Measurements from ENCODE around the gene AGPAT2. TPM values are rescaled to one million over a fixed set of nuclear protein-coding genes. Genes with fewer than 3 reads are reported as not detected.
A peak's percentile ranks its signal among the peaks of the same experiment; 100 is the strongest.

The AGPAT2 gene
- total RNA-seq, 2 experiments from 2014 or later = 3.6 to 4.0 TPM

GRCh38 chr9:136631038-136632000 is 55.9 kb downstream of the AGPAT2 start:
- ATAC-seq (ENCODE audit: poor library complexity) (peak; percentile 88), DNase-seq (peak; percentile 74 to 91 (median 80))
- H3K4me1 Mint-ChIP-seq (ENCODE audit: low read depth) = no peaks in the 10 kb centered on the region
- peaks cover 27% of the 10 kb centered on the region for H3K4me1 ChIP-seq (ENCODE audit: insufficient read depth, low read length)
- ChIA-PET POLR2A (interaction anchor here (1.0 to 1.4 kb wide), 6 partner anchors 91 to 147 kb away, joined by 3 to 6 read pairs (median 6); no protein-coding TSS in a partner anchor), CTCF (interaction anchor here (0.6 to 1.4 kb wide), 9 partner anchors 13 to 147 kb away, joined by 3 to 9 read pairs (median 4); no protein-coding TSS in a partner anchor)
- H3K9me3 Mint-ChIP-seq = no peaks in the 10 kb centered on the region
- no peak overlapping the region for H3K27ac ChIP-seq (ENCODE audit: low read depth in 1 of 2, low read length in 2 of 2)
- H3K4me3 Mint-ChIP-seq = no peak overlapping the region
- intact Hi-C loops (cut with DNase I, micrococcal nuclease) = loop anchor here (1.0 kb wide), 1 partner anchor 143 kb away; no protein-coding TSS in a partner anchor
- no peaks in the 10 kb centered on the region for H3K36me3 ChIP-seq (ENCODE audit: insufficient read depth, low read length)
- no peaks in the 10 kb centered on the region for H3K27me3 ChIP-seq (ENCODE audit: control insufficient read depth in 1 of 2, insufficient read depth in 2 of 2, low read length in 2 of 2)
- peaks cover 3% of the 10 kb centered on the region for H3K27me3 Mint-ChIP-seq
- H3K4me3 ChIP-seq (ENCODE audit: low read length) = no peak overlapping the region
- H3K9me3 ChIP-seq (ENCODE audit: control insufficient read depth in 1 of 2, insufficient read depth in 1 of 2, low read length in 2 of 2) = peaks cover 0 to 6% of the 10 kb centered on the region in 2 experiments
- peak; percentile 76 for TF ChIP-seq CTCF (IDR thresholded peaks at IDR 0.05)
- H3K27ac Mint-ChIP-seq = no peak overlapping the region
- H3K36me3 Mint-ChIP-seq (ENCODE audit: low read depth) = no peaks in the 10 kb centered on the region

GRCh38 chr9:136630662-136630992 is 56.6 kb downstream of the AGPAT2 start:
- Mint-ChIP-seq H3K27ac (no peak overlapping the region), H3K4me3 (no peak overlapping the region), H3K27me3 (no peaks in the 10 kb centered on the region), H3K9me3 (no peaks in the 10 kb centered on the region), H3K4me1 (ENCODE audit: low read depth) (no peaks in the 10 kb centered on the region), H3K36me3 (ENCODE audit: low read depth) (no peaks in the 10 kb centered on the region)
- Histone ChIP-seq H3K27ac (ENCODE audit: low read depth in 1 of 2, low read length in 2 of 2) (no peak overlapping the region), H3K4me1 (ENCODE audit: insufficient read depth, low read length) (peaks cover 27% of the 10 kb centered on the region), H3K4me3 (ENCODE audit: low read length) (no peak overlapping the region), H3K36me3 (ENCODE audit: insufficient read depth, low read length) (no peaks in the 10 kb centered on the region), H3K9me3 (ENCODE audit: control insufficient read depth in 1 of 2, insufficient read depth in 1 of 2, low read length in 2 of 2) (peaks cover 0 to 6% of the 10 kb centered on the region in 2 experiments), H3K27me3 (ENCODE audit: control insufficient read depth in 1 of 2, insufficient read depth in 2 of 2, low read length in 2 of 2) (no peaks in the 10 kb centered on the region)
- ChIA-PET CTCF (interaction anchor here (0.9 kb wide), 1 partner anchor 145 kb away, joined by 4 read pairs; no protein-coding TSS in a partner anchor), POLR2A (no interaction called here)
- intact Hi-C loops (cut with DNase I, micrococcal nuclease) = no loop called here
- ATAC-seq (ENCODE audit: poor library complexity) = peak; percentile 11
- DNase-seq = no peak
- no peak for TF ChIP-seq CTCF (IDR thresholded peaks at IDR 0.05)

GRCh38 chr9:136629879-136630661 is 57.2 kb downstream of the AGPAT2 start:
- Mint-ChIP-seq H3K27me3 (no peaks in the 10 kb centered on the region), H3K36me3 (ENCODE audit: low read depth) (no peaks in the 10 kb centered on the region), H3K4me1 (ENCODE audit: low read depth) (no peaks in the 10 kb centered on the region), H3K4me3 (no peak overlapping the region), H3K9me3 (no peaks in the 10 kb centered on the region), H3K27ac (no peak overlapping the region)
- no peaks in the 10 kb centered on the region for H3K36me3 ChIP-seq (ENCODE audit: insufficient read depth, low read length)
- peak; percentile 47 for TF ChIP-seq CTCF (IDR thresholded peaks at IDR 0.05)
- peaks cover 0 to 6% of the 10 kb centered on the region in 2 experiments for H3K9me3 ChIP-seq (ENCODE audit: control insufficient read depth in 1 of 2, insufficient read depth in 1 of 2, low read length in 2 of 2)
- POLR2A ChIA-PET = no interaction called here
- intact Hi-C loops (cut with DNase I, micrococcal nuclease) = loop anchor here in 1 of 2 experiments (5.0 kb wide), 1 partner anchor 83 kb away; the partner anchor contains the start of gene NOTCH1
- DNase-seq = peak; percentile 40 to 76 (median 57)
- no peaks in the 10 kb centered on the region for H3K27me3 ChIP-seq (ENCODE audit: control insufficient read depth in 1 of 2, insufficient read depth in 2 of 2, low read length in 2 of 2)
- H3K4me1 ChIP-seq (ENCODE audit: insufficient read depth, low read length) = peaks cover 27% of the 10 kb centered on the region
- no peak overlapping the region for H3K4me3 ChIP-seq (ENCODE audit: low read length)
- no peak overlapping the region for H3K27ac ChIP-seq (ENCODE audit: low read depth in 1 of 2, low read length in 2 of 2)
- CTCF ChIA-PET = interaction anchor here (0.9 kb wide), 1 partner anchor 145 kb away, joined by 4 read pairs; no protein-coding TSS in a partner anchor
- ATAC-seq (ENCODE audit: poor library complexity) = peak; percentile 64

Data from CD4-positive, alpha-beta T cell (primary cell).